A549 treated with CpdA at 1 μM for 4 hours (cell line): Measurements from ENCODE around the gene MICAL2. TPM values are rescaled to one million over a fixed set of nuclear protein-coding genes. Genes with fewer than 3 reads are reported as not detected.

Source experiments
- total RNA-seq: library from RNA; stranded (reverse); fragments of 200-300 nt; extraction: Qiagen RNA extraction; gene quantifications from 5 replicates; pipeline ENCODE4 v1.2.3, GENCODE V29; 2022; ENCODE audit warnings: low read depth

The MICAL2 gene
- 82.0 to 112 TPM (median 94.6 TPM) in 5 replicates for total RNA-seq

GRCh38 chr11:12110201-12110713 is at the start of gene MICAL2:
Gene MICAL2, plus strand, starts transcription at chr11:12110590. Its CDS starts 51,566 bp downstream, at chr11:12162156.

Other genes starting within 250 kb of the MICAL2 start
- gene DKK3, start 102.0 kb upstream of the MICAL2 start, total RNA-seq, result 9.2 to 15.1 TPM (median 12.2 TPM) in 5 replicates